Uterus (tissue), 4 donors: ENCODE measurements around the gene SERPINF2. TPM values are rescaled to one million over a fixed set of nuclear protein-coding genes. Genes with fewer than 3 reads are reported as not detected.

ENCODE experiments used
- DNase-seq, 2 donors: peaks; one replicate each; pipeline ENCODE4 v3.0.0-alpha.2; 2019 to 2020
- H3K27ac ChIP-seq, 2 donors: fragments of 200-600 bp; sonication (generic); 1 replicate in 1 of 2; 2 replicates in 1 of 2; pipeline ENCODE4 v1.5.1; 2016 to 2018
- H3K27me3 ChIP-seq, 2 donors: fragments of 200-600 bp; sonication (generic); one replicate each; pipeline ENCODE4 v1.5.1; 2018 to 2019; ENCODE audit warnings: control low read depth in 1 of 2
- H3K36me3 ChIP-seq, 2 donors: fragments of 200-600 bp; sonication (generic); one replicate each; pipeline ENCODE4 v1.5.1; 2019; ENCODE audit warnings: control low read depth in 1 of 2
- H3K4me1 ChIP-seq, 2 donors: fragments of 200-600 bp; sonication (generic); one replicate each; pipeline ENCODE4 v1.5.1; 2018 to 2019; ENCODE audit warnings: control low read depth in 1 of 2
- H3K4me3 ChIP-seq, 2 donors: fragments of 200-600 bp; sonication (generic); 1 replicate in 1 of 2; 2 replicates in 1 of 2; pipeline ENCODE4 v1.5.1; 2018 to 2019; ENCODE audit warnings: mild to moderate bottlenecking in 1 of 2
- H3K9me3 ChIP-seq, 2 donors: fragments of 200-600 bp; sonication (generic); one replicate each; pipeline ENCODE4 v1.5.1; 2019; ENCODE audit warnings: control low read depth in 1 of 2
- CTCF ChIP-seq, 4 experiments: fragments of 200-600 bp in 2 of 4; fragments of 450-650 bp in 2 of 4; sonication (generic) in 2 of 4; IDR thresholded peaks; one replicate each; pipeline ENCODE4 v1.5.1; 2016 to 2019; ENCODE audit warnings: antibody characterized with exemption in 4 of 4, mild to moderate bottlenecking in 2 of 4, moderate library complexity in 1 of 4
- POLR2A ChIP-seq, 2 donors: fragments of 450-650 bp; IDR thresholded peaks; one replicate each; pipeline ENCODE4 v1.6.1; 2016; ENCODE audit warnings: antibody characterized with exemption in 2 of 2, mild to moderate bottlenecking in 1 of 2, moderate library complexity in 1 of 2
- intact Hi-C: fragments of 100-400 bp; cut with DNase I; formaldehyde crosslinking; loops from one replicate; pipeline ENCODE4 v1.15.1; 2023; ENCODE audit warnings: low total_unique reads
- total RNA-seq, 4 donors: library from RNA; depleted of rRNA in 3 of 4; stranded (reverse); fragments of >200 nt in 3 of 4; gene quantifications; one replicate each; pipeline versions ENCODE4 v1.1.0 to v1.2.4, GENCODE V29; 2014 to 2023
- donor health status: DM: yes; HTN: yes; CAD: no.

SERPINF2 gene
- total RNA-seq, 4 donors from 2014 or later, result 0.83 to 21.5 (median 10.0) TPM

GRCh38 chr17:1755827-1756262 is 13.2 kb downstream of the SERPINF2 start:
- DNase-seq, result peak in 1 of 2 donors; percentile 44
- Histone ChIP-seq H3K36me3 (no peaks in the 10 kb centered on the region), H3K27ac (peak overlapping the region; percentile 11 to 32), H3K4me3 (no peak overlapping the region), H3K9me3 (no peaks in the 10 kb centered on the region), H3K27me3 (no peaks in the 10 kb centered on the region), H3K4me1 (peaks cover 0 to 6% of the 10 kb centered on the region in 2 donors)
- intact Hi-C loops, result no loop called here
- TF ChIP-seq CTCF (IDR thresholded peaks at IDR 0.05) (no peak), POLR2A (IDR thresholded peaks at IDR 0.05) (no peak)

GRCh38 chr17:1758807-1759206 is 16.1 kb downstream of the SERPINF2 start:
- DNase-seq, result no peak
- intact Hi-C loops, result no loop called here
- H3K27ac ChIP-seq, result peak overlapping the region; percentile 9 to 14
- TF ChIP-seq CTCF (IDR thresholded peaks at IDR 0.05) (no peak), POLR2A (IDR thresholded peaks at IDR 0.05) (no peak)
- no peaks in the 10 kb centered on the region for H3K27me3 ChIP-seq
- H3K9me3 ChIP-seq, result no peaks in the 10 kb centered on the region
- no peaks in the 10 kb centered on the region for H3K36me3 ChIP-seq
- peaks cover 0 to 6% of the 10 kb centered on the region in 2 donors for H3K4me1 ChIP-seq
- no peak overlapping the region for H3K4me3 ChIP-seq

- H3K4me1 ChIP-seq, result peaks cover 0 to 6% of the 10 kb centered on the region in 2 donors
- H3K27ac ChIP-seq, result peak overlapping the region; percentile 9 to 14
- no peaks in the 10 kb centered on the region for H3K27me3 ChIP-seq
- no peaks in the 10 kb centered on the region for H3K9me3 ChIP-seq
- no peak overlapping the region for H3K4me3 ChIP-seq
- intact Hi-C loops, result no loop called here
- no peak for TF ChIP-seq CTCF (IDR thresholded peaks at IDR 0.05)
- TF ChIP-seq POLR2A (IDR thresholded peaks at IDR 0.05), result no peak
- peak in 1 of 2 donors; percentile 32 for DNase-seq
- no peaks in the 10 kb centered on the region for H3K36me3 ChIP-seq
Measured at GRCh38 chr17:1759529-1759928, 16.9 kb downstream of the SERPINF2 start.

- intact Hi-C loops, result no loop called here
- Histone ChIP-seq H3K4me1 (peaks cover 5 to 8% of the 10 kb centered on the region in 2 donors), H3K27ac (peak overlapping the region; percentile 93 to 95), H3K27me3 (no peaks in the 10 kb centered on the region), H3K4me3 (peak overlapping the region; percentile 36 to 56), H3K9me3 (no peaks in the 10 kb centered on the region), H3K36me3 (no peaks in the 10 kb centered on the region)
- peak; percentile 54 to 55 for DNase-seq
- TF ChIP-seq CTCF (IDR thresholded peaks at IDR 0.05) (no peak), POLR2A (IDR thresholded peaks at IDR 0.05) (peak in 1 of 2 donors; percentile 1)
Measured at GRCh38 chr17:1762233-1762900, 19.7 kb downstream of the SERPINF2 start.
